BE2C (cell line): ENCODE results near the gene TCERG1L.

Experiments used
- DNase-seq: peaks from one replicate; pipeline ENCODE4 v3.0.0-alpha.2; 2020
- H3K27me3 ChIP-seq: fragments of 250-450 bp; sonication (Bioruptor Pico); 2 replicates; pipeline ENCODE4 v1.5.1; 2020; ENCODE audit warnings: mild to moderate bottlenecking
- H3K36me3 ChIP-seq: fragments of 250-450 bp; sonication (Bioruptor Pico); 2 replicates; pipeline ENCODE4 v1.5.1; 2020; ENCODE audit warnings: mild to moderate bottlenecking
- H3K4me1 ChIP-seq: fragments of 250-450 bp; sonication (Bioruptor Pico); 2 replicates; pipeline ENCODE4 v1.5.1; 2020
- H3K4me3 ChIP-seq: 2 replicates; pipeline ENCODE4 v1.5.1; 2011; ENCODE audit warnings: low read depth, low read length
- H3K9me3 ChIP-seq: fragments of 250-450 bp; sonication (Bioruptor Pico); 2 replicates; pipeline ENCODE4 v1.5.1; 2020
- CTCF ChIP-seq: IDR thresholded peaks from 2 replicates; pipeline ENCODE4 v1.5.1; 2012; ENCODE audit warnings: mild to moderate bottlenecking, low read depth, low read length

The TCERG1L gene

GRCh38 chr10:131272897-131273451, 38.5 kb downstream of the TCERG1L start:
- no peak for DNase-seq
- no peaks in the 10 kb centered on the region for H3K9me3 ChIP-seq
- TF ChIP-seq CTCF = no peak
- H3K4me1 ChIP-seq = no peaks in the 10 kb centered on the region
- no peaks in the 10 kb centered on the region for H3K27me3 ChIP-seq
- H3K4me3 ChIP-seq = no peak overlapping the region
- H3K36me3 ChIP-seq = no peaks in the 10 kb centered on the region

GRCh38 chr10:131271966-131272365, 39.6 kb downstream of the TCERG1L start:
- H3K4me3 ChIP-seq = no peak overlapping the region
- H3K9me3 ChIP-seq = no peaks in the 10 kb centered on the region
- TF ChIP-seq CTCF = no peak
- H3K36me3 ChIP-seq = no peaks in the 10 kb centered on the region
- H3K27me3 ChIP-seq = no peaks in the 10 kb centered on the region
- H3K4me1 ChIP-seq = no peaks in the 10 kb centered on the region
- DNase-seq = no peak

- no peak for DNase-seq
- Histone ChIP-seq H3K4me3 (no peak overlapping the region), H3K9me3 (no peaks in the 10 kb centered on the region), H3K4me1 (no peaks in the 10 kb centered on the region), H3K36me3 (no peaks in the 10 kb centered on the region), H3K27me3 (no peaks in the 10 kb centered on the region)
- TF ChIP-seq CTCF = no peak
Observed at GRCh38 chr10:131271195-131271880, 40.2 kb downstream of the TCERG1L start.

GRCh38 chr10:131270461-131271190, 40.9 kb downstream of the TCERG1L start:
- Histone ChIP-seq H3K36me3 (no peaks in the 10 kb centered on the region), H3K9me3 (no peaks in the 10 kb centered on the region), H3K27me3 (no peaks in the 10 kb centered on the region), H3K4me3 (no peak overlapping the region), H3K4me1 (no peaks in the 10 kb centered on the region)
- DNase-seq = no peak
- no peak for TF ChIP-seq CTCF

GRCh38 chr10:131269776-131270460, 41.6 kb downstream of the TCERG1L start:
- Histone ChIP-seq H3K9me3 (no peaks in the 10 kb centered on the region), H3K27me3 (no peaks in the 10 kb centered on the region), H3K4me1 (no peaks in the 10 kb centered on the region), H3K4me3 (no peak overlapping the region), H3K36me3 (no peaks in the 10 kb centered on the region)
- no peak for TF ChIP-seq CTCF
- no peak for DNase-seq
